GM18508 (cell line): ENCODE measurements around the gene NTRK1.
"Not testable (repeated sequence)": the region's sequence is repeated elsewhere in the genome, so short reads cannot be mapped to it uniquely, and the experiment has no call there.

Experiments used
- ATAC-seq: cut with Tn5 transposase; IDR thresholded peaks from one replicate; pipeline ENCODE4 v1.9.1; 2021; ENCODE audit warnings: moderate number of reproducible peaks; ENCODE audit not compliant: insufficient read depth, unreplicated experiment

The NTRK1 gene

DNA sequence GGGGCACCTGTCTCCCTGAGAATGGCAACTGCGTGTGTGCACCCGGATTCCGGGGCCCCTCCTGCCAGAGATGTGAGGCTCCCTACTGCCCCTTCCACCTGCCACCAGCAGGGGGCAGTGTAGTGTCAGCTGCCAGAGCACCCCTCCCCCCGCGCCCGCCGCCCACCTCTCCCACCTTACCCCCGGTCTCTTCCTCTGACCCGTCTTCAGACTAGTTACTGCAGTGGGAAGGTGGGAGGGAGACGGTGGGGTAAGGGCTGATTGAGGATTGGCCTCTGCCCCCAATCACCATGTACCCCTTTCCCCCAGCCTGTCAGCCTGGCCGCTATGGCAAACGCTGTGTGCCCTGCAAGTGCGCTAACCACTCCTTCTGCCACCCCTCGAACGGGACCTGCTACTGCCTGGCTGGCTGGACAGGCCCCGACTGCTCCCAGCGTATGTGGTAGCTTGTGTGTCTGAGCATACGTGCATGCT is 49.7 kb downstream of the NTRK1 start:
- no peak for ATAC-seq

DNA sequence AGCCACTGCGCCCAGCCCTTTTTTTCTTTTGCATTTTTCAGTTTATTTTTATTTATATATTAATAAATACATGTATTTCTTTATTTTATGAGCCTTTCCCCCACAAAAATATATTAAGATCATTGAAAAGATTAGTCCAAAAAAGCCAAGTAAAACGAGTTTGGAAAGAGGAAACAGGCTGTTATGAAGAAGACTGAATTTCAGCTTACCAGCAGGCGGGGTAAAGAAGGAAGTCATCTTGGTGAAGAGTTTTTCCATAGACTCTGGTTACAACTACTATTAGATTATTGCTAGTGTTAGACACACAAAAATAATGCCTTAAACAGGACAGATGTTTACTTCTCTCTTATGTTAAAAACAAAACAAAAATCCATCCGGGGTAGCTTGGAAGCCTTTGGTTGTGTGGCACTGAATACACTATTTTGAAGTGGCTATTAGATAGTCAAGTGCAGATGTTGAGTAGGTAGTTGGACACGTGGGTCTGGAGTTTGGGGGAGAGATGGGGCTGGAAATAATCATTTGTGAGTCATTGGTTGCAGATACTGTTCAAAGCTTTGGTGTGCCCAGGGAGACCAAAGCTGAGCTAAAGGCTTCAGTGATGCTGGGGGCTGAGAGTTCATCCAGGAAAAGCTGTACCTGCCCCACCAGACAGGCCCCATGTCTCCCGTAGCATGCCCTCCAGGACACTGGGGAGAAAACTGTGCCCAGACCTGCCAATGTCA is 51.1 kb downstream of the NTRK1 start:
- ATAC-seq: no peak

DNA sequence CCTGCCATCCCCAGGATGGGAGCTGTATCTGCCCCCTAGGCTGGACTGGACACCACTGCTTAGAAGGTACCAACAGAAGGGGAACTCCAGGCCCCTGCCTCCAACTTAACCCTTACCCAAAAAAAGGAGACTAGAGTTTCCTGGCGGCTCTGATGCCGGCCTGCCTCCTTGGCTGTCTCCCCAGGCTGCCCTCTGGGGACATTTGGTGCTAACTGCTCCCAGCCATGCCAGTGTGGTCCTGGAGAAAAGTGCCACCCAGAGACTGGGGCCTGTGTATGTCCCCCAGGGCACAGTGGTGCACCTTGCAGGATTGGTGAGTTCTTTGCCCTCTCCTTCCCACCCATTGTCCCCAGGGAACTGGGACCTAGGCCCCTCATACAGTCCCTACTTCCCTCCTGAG is 51.6 kb downstream of the NTRK1 start:
- ATAC-seq: no peak

DNA sequence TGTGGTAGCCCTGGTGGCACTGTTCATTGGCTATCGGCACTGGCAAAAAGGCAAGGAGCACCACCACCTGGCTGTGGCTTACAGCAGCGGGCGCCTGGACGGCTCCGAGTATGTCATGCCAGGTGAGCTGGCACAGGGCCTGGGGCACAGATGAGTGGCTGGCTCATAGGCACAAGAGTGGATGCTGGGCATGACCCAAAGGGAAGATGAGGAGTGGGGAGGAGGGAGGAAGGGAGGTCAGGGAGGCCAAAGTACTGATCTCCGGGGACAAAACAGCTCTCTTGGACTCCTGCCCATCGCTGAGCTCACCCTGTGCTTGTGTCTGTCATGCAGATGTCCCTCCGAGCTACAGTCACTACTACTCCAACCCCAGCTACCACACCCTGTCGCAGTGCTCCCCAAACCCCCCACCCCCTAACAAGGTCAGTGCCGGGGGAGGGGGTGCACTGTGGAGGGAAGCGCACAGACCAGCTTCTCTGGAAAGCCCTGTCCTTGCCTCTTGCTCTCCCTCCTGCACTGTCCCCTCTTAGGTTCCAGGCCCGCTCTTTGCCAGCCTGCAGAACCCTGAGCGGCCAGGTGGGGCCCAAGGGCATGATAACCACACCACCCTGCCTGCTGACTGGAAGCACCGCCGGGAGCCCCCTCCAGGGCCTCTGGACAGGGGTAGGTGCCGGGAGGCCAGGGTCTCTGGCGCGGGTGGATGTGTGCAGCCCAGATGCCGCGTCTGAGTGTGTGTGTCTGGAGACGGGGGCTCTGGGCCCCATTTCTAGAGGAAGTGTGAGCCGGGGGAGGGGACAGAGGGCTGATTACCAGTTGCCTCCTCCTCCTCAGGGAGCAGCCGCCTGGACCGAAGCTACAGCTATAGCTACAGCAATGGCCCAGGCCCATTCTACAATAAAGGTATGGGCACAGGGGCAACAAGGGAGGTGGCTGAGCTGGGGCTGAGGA is 52.5 kb downstream of the NTRK1 start:
- no peak for ATAC-seq

DNA sequence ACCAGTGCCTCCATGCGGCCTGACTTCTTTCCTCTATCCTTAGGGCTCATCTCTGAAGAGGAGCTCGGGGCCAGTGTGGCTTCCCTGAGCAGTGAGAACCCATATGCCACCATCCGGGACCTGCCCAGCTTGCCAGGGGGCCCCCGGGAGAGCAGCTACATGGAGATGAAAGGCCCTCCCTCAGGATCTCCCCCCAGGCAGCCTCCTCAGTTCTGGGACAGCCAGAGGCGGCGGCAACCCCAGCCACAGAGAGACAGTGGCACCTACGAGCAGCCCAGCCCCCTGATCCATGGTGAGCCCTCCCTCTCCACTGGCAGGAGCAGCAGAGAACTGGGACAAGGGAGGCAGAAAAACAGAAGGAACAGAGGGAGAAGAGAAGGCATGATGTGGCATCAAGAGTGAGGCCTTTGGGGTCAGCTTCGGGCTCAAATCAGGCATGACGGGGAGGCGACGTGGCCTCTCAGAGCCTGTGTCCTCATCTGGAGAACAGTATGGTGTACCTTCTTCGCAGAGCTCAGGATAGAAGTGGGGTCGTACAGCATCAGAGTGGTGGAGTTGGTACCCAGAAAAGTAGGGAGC is 53.2 kb downstream of the NTRK1 start:
- ATAC-seq: no peak

DNA sequence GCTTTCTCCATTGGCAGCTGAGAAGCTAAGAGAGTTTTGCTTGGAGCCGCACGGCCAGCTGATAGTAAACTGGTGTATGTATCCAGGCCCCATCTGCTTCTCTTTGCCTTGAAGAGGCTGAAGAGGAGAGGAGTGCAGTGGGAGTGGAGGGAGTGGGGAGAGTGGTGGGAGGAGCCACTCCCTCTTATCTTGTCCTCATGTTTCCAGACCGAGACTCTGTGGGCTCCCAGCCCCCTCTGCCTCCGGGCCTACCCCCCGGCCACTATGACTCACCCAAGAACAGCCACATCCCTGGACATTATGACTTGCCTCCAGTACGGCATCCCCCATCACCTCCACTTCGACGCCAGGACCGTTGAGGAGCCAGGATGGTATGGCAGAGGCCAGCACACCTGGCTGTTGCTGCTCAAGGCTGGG is 53.8 kb downstream of the NTRK1 start:
- no peak for ATAC-seq

DNA sequence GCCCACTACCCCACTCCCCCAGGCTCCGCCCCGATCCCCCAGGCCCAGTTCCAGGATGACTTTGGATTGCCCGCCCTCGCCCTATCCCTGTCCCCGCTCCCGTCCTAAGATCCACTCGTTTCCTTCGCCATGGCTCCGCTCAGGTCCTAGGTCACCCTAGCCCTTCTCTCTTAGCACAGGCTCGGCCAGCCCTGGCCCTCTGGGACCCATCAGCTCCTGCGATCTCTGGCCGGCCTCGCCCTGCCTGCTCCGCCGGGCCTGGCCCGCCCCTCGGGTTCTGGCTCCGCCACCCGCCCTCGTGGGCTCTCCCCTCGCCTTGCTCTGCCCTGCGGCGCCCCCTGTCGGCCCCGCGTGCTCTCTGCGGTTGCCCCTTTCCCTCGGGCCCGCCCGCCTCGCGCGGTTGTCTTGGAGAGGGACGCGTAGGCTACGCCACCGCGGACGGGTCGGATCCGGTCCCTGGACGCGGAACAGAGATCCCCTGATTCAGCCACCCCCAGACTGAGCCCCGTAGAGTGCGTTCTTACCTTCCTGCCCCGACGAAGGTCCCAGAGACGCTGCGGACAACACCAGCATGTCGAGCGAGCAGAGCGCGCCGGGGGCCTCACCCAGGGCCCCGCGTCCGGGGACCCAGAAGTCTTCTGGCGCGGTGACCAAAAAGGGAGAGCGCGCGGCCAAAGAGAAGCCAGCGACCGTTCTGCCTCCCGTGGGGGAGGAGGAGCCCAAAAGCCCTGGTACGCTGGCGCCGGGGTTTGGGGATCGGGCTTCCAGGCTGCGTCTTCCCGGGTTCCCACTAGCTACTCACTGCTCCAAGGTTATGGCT is 59.8 kb downstream of the NTRK1 start, which contains the start of gene LRRC71:
TSS of gene LRRC71 (plus strand) at position 400 of the 820 bp plus-strand sequence. CDS start at position 572, 172 bp downstream.
- ATAC-seq: no peak

DNA sequence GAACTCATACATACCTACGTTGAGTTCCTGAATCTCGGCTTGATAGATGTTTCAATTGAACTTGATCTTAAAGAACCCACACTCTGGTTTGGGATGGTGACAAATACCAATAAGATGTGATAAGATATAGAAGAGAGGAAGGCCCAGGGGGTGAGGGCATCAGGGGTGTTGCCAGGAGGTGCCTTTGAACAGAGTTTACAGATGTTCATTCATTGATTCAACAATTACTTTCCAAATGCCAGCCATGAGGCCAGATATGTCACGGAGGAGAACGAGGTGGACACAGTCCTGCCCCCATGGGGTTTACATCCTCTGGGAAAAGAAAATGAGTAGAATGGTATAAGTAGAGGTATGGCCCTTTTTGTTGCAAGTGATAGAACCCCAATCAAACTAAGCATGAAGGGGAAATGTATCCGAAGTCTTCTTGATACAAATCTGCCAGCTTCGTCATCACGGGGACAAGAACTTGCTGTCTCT is 60.4 kb downstream of the NTRK1 start:
- no peak for ATAC-seq

DNA sequence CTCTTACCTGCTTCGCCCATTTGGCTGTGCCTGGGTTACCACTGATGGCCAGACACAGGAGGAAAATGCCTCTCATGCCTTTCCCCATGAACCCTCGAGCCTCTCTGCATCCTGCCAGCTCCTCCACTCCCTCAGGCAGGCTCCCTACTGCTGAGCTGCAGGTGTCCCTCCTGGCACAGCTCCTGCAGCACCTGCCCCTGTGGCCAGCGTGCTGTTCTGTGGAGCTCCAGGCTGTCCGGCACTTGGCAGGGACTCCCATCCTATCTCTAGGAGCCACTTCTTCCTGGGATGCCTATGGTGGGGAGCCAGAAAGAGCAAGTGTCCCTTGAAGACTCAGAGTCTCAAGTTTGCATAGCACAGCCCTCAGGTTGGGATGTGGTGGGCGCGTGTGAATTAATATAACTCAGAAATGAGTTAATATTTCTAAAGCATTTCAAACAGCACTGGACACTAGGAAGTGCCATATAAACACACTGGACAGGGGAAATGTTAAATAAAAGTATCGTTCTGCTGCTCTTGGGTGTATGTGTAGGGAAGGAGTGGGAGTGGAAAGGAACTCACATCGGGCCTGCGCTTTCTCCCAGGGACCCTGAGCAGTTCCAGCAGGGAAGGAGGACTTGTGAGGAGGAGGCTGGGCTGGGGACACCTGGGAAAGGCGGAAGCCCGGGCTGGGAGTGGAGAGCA is 62.5 kb downstream of the NTRK1 start:
- ATAC-seq: no peak

DNA sequence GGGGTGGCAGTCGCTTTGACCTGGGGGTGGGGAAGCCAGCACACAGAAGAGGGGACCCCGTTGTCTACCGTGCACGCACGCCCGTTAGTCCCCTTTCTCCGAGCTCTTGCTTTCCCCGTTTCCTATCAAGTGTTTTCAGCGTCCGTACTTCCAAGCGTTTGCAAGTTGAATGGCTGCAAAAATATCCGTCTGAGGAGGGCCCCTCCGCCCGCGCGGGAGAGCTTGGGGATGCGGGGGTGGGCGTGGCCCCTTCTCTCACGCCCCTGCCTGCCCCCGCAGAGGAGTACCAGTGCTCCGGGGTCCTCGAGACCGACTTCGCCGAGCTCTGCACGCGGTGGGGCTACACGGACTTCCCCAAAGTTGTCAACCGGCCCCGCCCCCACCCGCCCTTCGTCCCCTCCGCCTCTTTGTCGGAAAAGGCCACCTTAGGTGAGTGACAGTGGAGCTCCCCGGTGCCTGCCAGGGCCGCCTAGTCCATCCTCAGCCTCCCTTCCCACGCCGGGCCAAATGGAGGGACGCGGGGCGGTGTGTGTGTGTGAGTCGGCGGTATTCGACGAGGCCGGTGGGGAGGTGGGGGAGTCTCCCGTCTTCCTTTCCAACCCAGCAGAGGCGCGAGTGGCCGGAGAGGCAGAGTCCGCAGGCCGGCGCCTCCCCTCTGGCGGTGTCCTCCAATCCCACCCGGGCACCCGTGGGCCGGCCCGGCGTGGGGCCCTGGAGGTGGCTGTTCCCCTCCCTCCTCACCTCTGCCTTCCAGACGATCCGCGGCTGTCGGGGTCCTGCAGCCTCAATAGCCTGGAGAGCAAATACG is 63.2 kb downstream of the NTRK1 start:
- ATAC-seq: no peak

DNA sequence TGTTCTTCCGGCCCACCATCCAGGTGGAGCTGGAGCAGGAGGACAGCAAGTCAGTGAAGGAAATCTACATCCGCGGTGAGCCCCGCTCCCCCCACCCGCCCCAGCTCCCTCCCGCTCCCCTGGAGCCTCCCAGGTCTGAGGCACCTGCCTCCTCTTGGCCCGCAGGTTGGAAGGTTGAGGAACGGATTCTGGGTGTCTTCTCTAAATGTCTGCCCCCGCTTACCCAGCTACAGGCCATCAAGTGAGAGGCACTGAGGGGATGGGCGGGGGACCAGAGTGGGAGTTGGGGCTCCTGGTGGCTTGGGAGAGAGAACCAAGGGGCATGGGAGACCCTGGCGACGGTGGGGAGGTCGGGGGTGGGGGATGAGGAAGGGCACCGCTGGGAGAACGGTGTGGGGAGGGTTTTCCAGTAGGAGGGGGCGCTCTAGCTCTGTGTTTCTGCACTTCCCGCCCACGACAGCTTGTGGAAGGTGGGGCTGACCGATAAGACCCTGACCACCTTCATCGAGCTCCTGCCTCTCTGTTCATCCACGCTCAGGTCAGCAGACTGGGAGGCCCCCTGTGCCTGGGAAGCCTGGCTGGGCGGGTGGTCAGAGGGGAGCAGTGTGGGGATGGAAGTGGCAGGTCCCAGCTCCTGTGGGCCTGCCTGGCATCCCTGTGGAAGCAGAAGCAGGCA is 64.0 kb downstream of the NTRK1 start:
- ATAC-seq: no peak

DNA sequence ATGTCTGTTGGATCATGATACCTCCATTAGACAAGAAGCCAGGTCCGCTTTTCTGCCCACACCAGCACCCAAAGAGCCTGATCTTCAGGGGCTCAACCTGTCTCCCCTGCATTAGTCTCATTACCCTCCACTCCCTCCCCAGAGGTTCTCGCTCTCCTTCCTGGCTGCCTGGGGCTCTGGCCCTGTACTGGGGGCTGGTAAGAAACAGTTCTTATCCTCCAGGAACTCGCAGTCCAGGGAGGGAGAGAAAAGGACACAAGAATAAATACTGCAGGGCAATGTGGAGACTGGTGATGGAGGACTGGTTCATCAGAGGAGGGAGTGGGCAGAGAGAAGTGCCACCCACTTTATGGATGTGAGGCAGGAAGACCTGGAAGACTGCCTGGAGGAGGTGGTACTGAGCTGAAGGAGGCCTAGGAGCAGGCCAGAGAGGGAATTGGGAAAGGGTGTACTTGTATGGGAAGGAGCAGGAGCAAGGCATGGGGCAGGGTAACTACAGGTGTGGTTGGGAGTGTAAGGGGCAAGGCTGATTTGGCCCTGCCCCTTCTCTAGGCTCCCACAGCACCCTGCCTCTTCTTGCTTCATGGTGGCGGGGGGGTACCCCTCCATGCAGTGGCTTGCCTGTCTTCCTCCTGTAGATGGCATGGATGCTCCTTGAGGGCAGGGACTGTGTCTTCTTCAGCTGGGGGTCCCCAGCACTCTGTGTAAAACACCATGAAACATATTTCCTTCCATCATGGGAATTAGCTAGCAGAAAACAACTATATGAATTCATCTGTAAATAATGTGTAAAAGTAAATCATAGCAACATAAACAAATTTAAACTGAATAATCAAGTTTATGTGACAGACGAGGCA is 64.7 kb downstream of the NTRK1 start:
- ATAC-seq: no peak

DNA sequence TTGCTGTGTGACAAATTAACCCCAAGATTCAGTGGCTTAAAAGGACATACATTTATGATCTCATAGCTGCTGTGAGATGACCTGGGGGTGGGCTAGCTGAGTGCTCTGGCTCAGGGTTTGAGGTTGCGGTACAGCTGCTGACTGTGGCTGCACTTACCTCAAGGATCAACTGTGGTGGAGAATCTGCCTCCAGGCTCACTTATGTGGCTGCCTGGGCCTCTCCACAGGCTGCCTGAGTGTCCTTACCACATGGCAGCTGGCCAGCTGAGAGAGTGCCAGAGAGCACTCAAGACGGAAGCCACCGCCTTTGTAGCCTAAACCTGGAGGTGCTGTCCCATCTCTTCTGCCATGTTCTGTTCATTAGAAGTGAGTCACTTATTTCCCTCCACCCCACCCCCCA is 65.5 kb downstream of the NTRK1 start:
- no peak for ATAC-seq

DNA sequence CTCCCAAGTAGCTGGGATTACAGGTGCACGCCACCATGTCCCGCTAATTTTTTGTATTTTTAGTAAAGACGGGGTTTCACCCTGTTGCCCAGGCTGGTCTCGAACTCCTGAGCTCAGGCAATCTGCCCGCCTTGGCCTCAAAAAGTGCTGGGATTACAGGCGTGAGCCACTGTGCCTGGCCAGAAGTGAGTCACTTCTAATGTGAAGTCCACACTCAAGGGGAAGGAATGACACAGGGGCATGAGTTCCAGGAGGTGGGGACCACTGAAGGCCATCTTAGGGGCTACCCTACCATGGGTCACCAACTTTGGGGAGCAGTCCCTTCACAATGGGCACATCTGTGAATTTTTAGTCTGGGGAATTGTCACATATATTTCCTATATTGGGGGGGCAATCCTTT is 66.0 kb downstream of the NTRK1 start:
- ATAC-seq: not testable (repeated sequence)

DNA sequence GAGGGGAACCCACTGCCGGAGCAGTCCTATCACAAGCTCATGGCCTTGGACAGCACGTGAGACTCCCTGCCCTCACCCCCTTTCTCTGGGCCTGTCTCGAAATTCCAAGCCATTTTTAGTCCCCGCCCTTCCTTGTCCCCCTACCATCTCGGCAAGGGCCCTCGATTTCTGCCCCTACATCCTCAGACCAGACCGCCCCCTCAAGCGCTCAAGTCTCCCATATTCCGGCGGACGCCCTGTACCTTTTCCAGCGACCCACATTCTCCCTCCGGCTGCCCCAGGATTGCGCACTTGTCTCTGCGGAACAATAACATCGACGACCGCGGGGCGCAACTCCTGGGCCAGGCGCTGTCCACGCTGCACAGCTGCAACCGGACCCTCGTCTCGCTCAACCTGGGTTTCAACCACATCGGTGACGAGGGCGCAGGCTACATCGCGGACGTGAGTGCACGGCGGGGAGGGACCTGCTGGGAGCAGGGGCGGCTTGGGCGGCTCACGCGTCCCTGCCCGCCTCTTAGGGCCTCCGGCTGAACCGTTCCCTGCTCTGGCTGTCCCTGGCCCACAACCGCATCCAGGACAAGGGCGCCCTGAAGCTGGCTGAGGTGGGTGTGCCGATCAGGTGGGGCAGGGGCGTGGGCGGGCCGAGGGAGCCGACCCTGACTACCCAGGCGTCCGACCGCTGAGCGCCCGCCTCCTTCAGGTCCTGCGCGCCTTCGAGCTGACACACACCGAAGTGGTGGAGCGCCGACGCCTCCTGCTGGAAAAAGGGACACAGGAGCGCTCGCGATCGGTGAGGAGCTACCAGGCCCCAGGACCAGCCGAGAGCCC is 66.8 kb downstream of the NTRK1 start:
- no peak for ATAC-seq

DNA sequence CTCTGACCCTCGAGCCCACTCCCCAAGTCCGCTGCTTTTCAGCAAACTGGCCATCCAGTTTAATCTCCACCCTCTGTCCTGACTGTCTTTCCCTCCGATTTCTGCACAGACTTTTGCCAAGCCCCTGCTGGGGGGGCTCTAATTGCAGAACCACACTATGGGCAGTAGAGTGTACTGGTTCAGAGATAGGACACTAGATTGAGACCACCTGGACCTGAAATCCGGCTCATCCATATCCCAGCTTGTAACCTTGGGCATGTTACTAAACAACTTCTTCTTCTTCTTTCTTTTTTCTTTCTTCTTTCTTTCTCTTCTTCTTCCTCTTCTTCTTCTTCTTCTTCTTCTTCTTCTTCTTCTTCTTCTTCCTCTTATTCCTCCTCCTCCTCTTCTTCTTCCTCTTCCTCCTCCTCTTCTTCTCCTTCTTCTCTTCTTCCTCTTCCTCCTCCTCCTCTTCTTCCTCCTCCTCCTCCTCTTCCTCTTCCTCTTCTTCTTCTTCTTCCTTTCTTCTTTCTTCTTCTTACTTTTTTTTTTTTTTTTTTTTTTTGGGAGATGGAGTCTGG is 67.5 kb downstream of the NTRK1 start:
- ATAC-seq: no peak
